ENCODE results near the gene CSE1L.
"Not testable (repeated sequence)": the region's sequence is repeated elsewhere in the genome, so short reads cannot be mapped to it uniquely, and the experiment has no call there.

GRCh38 chr20:49134797-49135196 lies 88.7 kb downstream of the CSE1L start:
- TF ChIP-seq CTCF, POLR2A (IDR thresholded peaks at IDR 0.05): not testable (repeated sequence)
